Measurements from ENCODE around the gene EIF2B2. TPM values are rescaled to one million over a fixed set of nuclear protein-coding genes. Genes with fewer than 3 reads are reported as not detected.
A peak's percentile ranks its signal among the peaks of the same experiment; 100 is the strongest.

The EIF2B2 gene
- total RNA-seq, 1 experiment from 2014 or later = 96.8 TPM

DNA sequence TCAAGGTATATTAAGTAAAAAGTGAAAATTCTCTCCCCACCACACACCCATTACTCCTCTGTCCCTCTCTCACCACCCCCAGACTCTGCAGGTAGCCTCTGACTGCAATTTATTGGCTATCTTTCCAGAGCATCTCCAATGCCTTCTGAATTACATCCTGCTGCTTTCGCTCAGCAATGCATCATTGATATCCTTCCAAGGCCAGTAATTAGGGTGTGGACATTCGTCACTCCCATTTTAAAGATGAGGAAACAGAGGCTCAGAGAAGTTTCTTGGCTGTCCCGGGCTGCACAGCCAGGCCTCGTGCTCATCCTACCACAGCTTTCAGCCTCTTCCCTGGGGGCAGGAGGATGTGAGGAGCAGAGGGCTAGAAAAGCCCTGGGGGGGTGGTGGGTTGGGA is 23.7 kb upstream of the EIF2B2 start:
- H3K9me2 ChIP-seq (replicated peaks; ENCODE audit: low read length) = no peaks in the 10 kb centered on the region
- ATAC-seq (no peak), DNase-seq (peak; percentile 40)
- ChIA-PET POLR2A (ENCODE audit: unreplicated experiment) (interaction anchor here (0.6 kb wide), 1 partner anchor 91 kb away, joined by 11 read pairs; the partner anchor contains the start of gene ZC2HC1C), CTCF (no interaction called here)
- intact Hi-C loops (cut with micrococcal nuclease) = no loop called here
- H3K9me3 ChIP-seq (ENCODE audit: low read length) = no peaks in the 10 kb centered on the region
- peak overlapping the region; percentile 48 for H3K27ac ChIP-seq (ENCODE audit: low read length)
- H3K4me1 ChIP-seq (ENCODE audit: insufficient read depth, low read length) = peaks cover 54% of the 10 kb centered on the region
- no peak overlapping the region for H3K9ac ChIP-seq (ENCODE audit: low read length)
- H3F3A ChIP-seq (ENCODE audit: low read length, unreplicated experiment) = no peaks in the 10 kb centered on the region
- H3K4me2 ChIP-seq (ENCODE audit: low read length) = peak overlapping the region; percentile 21
- H4K20me1 ChIP-seq (ENCODE audit: low read length) = no peaks in the 10 kb centered on the region
- H3K36me3 ChIP-seq (ENCODE audit: low read depth, low read length) = no peaks in the 10 kb centered on the region
- no peaks in the 10 kb centered on the region for H3K79me2 ChIP-seq (ENCODE audit: low read length)
- no TSS peak for BruUV-seq (replicated peaks)
- no peak overlapping the region for H3K4me3 ChIP-seq (ENCODE audit: low read length)
- H2AFZ ChIP-seq (ENCODE audit: low read length) = no peak overlapping the region
- H3K27me3 ChIP-seq (ENCODE audit: low read length) = no peaks in the 10 kb centered on the region
- TF ChIP-seq EZH2phosphoT487 (IDR thresholded peaks at IDR 0.05; ENCODE audit: borderline replicate concordance, low read length) (no peak), EZH2 (IDR thresholded peaks at IDR 0.05; ENCODE audit: low read length, unreplicated experiment) (no peak), CTCF (conservative IDR thresholded peaks at IDR 0.05; ENCODE audit: low read depth, low read length) (no peak)

DNA sequence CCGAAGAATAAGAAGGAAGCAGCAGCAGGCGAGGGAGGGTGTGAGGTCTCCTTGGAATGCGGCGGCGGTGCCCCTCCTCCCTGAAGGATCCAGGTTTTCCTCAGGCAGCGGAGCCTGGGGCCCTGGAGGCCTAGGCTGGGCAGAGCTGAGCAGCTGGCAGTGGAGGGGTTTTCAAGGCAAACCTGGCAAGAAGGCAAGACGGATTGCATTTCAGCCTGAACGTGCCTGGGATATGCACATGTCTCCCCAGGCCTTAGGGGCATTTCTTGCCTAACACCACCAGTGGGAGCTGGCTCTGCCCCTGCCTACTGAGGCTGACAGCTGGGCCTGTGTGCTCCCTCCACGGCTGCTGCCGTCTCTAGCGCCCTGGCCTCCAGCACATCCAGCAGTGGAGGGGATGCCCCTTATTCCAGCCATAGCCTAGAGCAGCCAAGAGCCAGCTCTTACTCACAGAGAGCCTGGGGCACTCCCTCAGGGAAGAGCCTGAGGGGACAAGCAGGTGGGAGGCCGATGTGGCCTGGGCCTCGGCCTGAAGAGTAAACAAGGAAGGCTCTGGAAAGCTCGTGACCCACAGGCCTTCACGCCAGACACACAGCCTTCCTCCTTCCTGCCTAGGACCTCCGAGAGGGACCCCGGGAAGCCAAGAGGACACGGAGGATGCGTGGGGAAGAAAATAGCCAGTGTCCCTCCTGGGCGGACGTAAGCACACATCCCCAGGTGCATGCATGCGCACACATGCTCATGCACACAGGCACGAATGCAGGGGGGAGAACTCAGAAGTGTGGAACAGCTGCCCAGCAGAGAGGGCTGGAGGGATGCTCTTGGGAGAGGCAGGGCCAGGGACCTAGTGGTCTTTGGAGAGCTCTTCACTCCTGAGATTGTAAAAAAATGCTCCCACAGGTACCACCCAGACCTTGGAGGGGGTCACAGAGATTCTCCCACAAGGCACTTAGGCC is 23.0 kb upstream of the EIF2B2 start:
- Histone ChIP-seq H3K4me2 (ENCODE audit: low read length) (peak overlapping the region; percentile 21), H4K20me1 (ENCODE audit: low read length) (no peaks in the 10 kb centered on the region), H3K36me3 (ENCODE audit: low read depth, low read length) (no peaks in the 10 kb centered on the region), H3K79me2 (ENCODE audit: low read length) (no peaks in the 10 kb centered on the region), H3K9ac (ENCODE audit: low read length) (no peak overlapping the region), H2AFZ (ENCODE audit: low read length) (no peak overlapping the region), H3K9me2 (replicated peaks; ENCODE audit: low read length) (no peaks in the 10 kb centered on the region), H3K27ac (ENCODE audit: low read length) (peak overlapping the region; percentile 48), H3F3A (ENCODE audit: low read length, unreplicated experiment) (no peaks in the 10 kb centered on the region), H3K4me1 (ENCODE audit: insufficient read depth, low read length) (peaks cover 54% of the 10 kb centered on the region), H3K27me3 (ENCODE audit: low read length) (no peaks in the 10 kb centered on the region), H3K9me3 (ENCODE audit: low read length) (no peaks in the 10 kb centered on the region), H3K4me3 (ENCODE audit: low read length) (no peak overlapping the region)
- DNase-seq (peak; percentile 37), ATAC-seq (no peak)
- POLR2A ChIA-PET (ENCODE audit: unreplicated experiment) = no interaction called here
- intact Hi-C loops (cut with micrococcal nuclease) = no loop called here
- TF ChIP-seq CTCF (conservative IDR thresholded peaks at IDR 0.05; ENCODE audit: low read depth, low read length) (no peak), EZH2phosphoT487 (IDR thresholded peaks at IDR 0.05; ENCODE audit: borderline replicate concordance, low read length) (no peak), EZH2 (IDR thresholded peaks at IDR 0.05; ENCODE audit: low read length, unreplicated experiment) (no peak)
- CTCF ChIA-PET = no interaction called here
- no TSS peak for BruUV-seq (replicated peaks)

DNA sequence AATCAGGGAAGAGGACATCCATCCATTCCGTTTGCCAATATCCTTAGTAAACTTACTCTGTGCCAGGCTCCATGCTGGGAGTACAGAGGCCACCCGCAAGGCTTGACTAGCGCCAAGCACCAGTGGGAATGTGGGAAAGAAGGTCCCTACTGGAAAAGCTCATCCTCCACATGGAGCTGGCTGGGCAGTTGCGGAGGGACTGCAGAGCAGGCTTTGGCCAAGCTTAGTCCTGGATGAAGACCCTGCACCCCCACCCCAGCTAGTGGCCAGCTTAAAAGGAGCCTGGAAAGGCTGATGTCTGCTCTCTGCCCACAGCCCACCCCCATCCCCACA is 22.4 kb upstream of the EIF2B2 start:
- ATAC-seq = no peak
- CTCF ChIA-PET = no interaction called here

More for the DNA sequence above, 22.4 kb upstream of the EIF2B2 start:
- H3K4me2 ChIP-seq (ENCODE audit: low read length) = no peak overlapping the region
- no peak overlapping the region for H3K4me3 ChIP-seq (ENCODE audit: low read length)
- H3K4me1 ChIP-seq (ENCODE audit: insufficient read depth, low read length) = peaks cover 54% of the 10 kb centered on the region
- H3K9me2 ChIP-seq (replicated peaks; ENCODE audit: low read length) = no peaks in the 10 kb centered on the region
- no peaks in the 10 kb centered on the region for H4K20me1 ChIP-seq (ENCODE audit: low read length)
- H3K36me3 ChIP-seq (ENCODE audit: low read depth, low read length) = no peaks in the 10 kb centered on the region
- H3K9ac ChIP-seq (ENCODE audit: low read length) = no peak overlapping the region
- POLR2A ChIA-PET (ENCODE audit: unreplicated experiment) = no interaction called here
- intact Hi-C loops (cut with micrococcal nuclease) = no loop called here
- H3K27ac ChIP-seq (ENCODE audit: low read length) = no peak overlapping the region
- H3K9me3 ChIP-seq (ENCODE audit: low read length) = no peaks in the 10 kb centered on the region
- no peaks in the 10 kb centered on the region for H3F3A ChIP-seq (ENCODE audit: low read length, unreplicated experiment)
- H3K27me3 ChIP-seq (ENCODE audit: low read length) = no peaks in the 10 kb centered on the region
- no peak overlapping the region for H2AFZ ChIP-seq (ENCODE audit: low read length)
- no TSS peak for BruUV-seq (replicated peaks)
- H3K79me2 ChIP-seq (ENCODE audit: low read length) = no peaks in the 10 kb centered on the region
- no peak for TF ChIP-seq CTCF (conservative IDR thresholded peaks at IDR 0.05; ENCODE audit: low read depth, low read length)
- no peak for TF ChIP-seq EZH2phosphoT487 (IDR thresholded peaks at IDR 0.05; ENCODE audit: borderline replicate concordance, low read length)
- no peak for DNase-seq
